Measurements from ENCODE around the gene GOLGA5. TPM values are rescaled to one million over a fixed set of nuclear protein-coding genes. Genes with fewer than 3 reads are reported as not detected.
A peak's percentile ranks its signal among the peaks of the same experiment; 100 is the strongest.
"Not testable (repeated sequence)": the region's sequence is repeated elsewhere in the genome, so short reads cannot be mapped to it uniquely, and the experiment has no call there.

The GOLGA5 gene
- polyA plus RNA-seq, 4 donors: 21.9 to 53.9 (median 36.0) TPM

GRCh38 chr14:92768236-92768635, 25.9 kb upstream of the GOLGA5 start:
- 4 to 17% (median 12%) methylated on average over 1 of the region's 1 CpG for WGBS, 3 donors
- DNase-seq: peak; percentile 90 to 93
- not testable (repeated sequence) for H3K4me3 ChIP-seq (ENCODE audit: low read depth in 1 of 3, low read length in 3 of 3); H3K36me3 ChIP-seq (ENCODE audit: control insufficient read depth in 3 of 3, insufficient read depth in 2 of 3, low read depth in 1 of 3, low read length in 3 of 3); H3K9me3 ChIP-seq (ENCODE audit: control insufficient read depth in 2 of 2, insufficient read depth in 1 of 2, low read depth in 1 of 2, low read length in 1 of 2); H3K27me3 ChIP-seq (ENCODE audit: control insufficient read depth in 3 of 3, insufficient read depth in 3 of 3, low read length in 3 of 3)
- peaks cover 0 to 25% (median 3%) of the 10 kb centered on the region in 3 donors for H3K4me1 ChIP-seq (ENCODE audit: control insufficient read depth in 3 of 3, insufficient read depth in 2 of 3, low read depth in 1 of 3, low read length in 2 of 3)
- H3K27ac ChIP-seq (ENCODE audit: low read depth in 1 of 3, low read length in 2 of 3): peak overlapping the region; percentile 37 to 92 (median 84)
- FAIRE-seq: peak; percentile 75

- 82 to 95% (median 85%) methylated on average over 5 of the region's 5 CpGs for WGBS, 3 donors
- Histone ChIP-seq H3K36me3 (ENCODE audit: control insufficient read depth in 3 of 3, insufficient read depth in 2 of 3, low read depth in 1 of 3, low read length in 3 of 3) (no peaks in the 10 kb centered on the region), H3K9me3 (ENCODE audit: control insufficient read depth in 2 of 2, insufficient read depth in 1 of 2, low read depth in 1 of 2, low read length in 1 of 2) (no peaks in the 10 kb centered on the region), H3K4me3 (ENCODE audit: low read depth in 1 of 3, low read length in 3 of 3) (no peak overlapping the region), H3K27me3 (ENCODE audit: control insufficient read depth in 3 of 3, insufficient read depth in 3 of 3, low read length in 3 of 3) (no peaks in the 10 kb centered on the region), H3K27ac (ENCODE audit: low read depth in 1 of 3, low read length in 2 of 3) (peak overlapping the region; percentile 37 to 84 (median 82)), H3K4me1 (ENCODE audit: control insufficient read depth in 3 of 3, insufficient read depth in 2 of 3, low read depth in 1 of 3, low read length in 2 of 3) (peaks cover 0 to 25% (median 3%) of the 10 kb centered on the region in 3 donors)
- FAIRE-seq (no peak), DNase-seq (no peak)
Observed at GRCh38 chr14:92768795-92769194, 25.3 kb upstream of the GOLGA5 start.

GRCh38 chr14:92770484-92770883, 23.6 kb upstream of the GOLGA5 start:
- H3K36me3 ChIP-seq (ENCODE audit: control insufficient read depth in 3 of 3, insufficient read depth in 2 of 3, low read depth in 1 of 3, low read length in 3 of 3): no peaks in the 10 kb centered on the region
- peak overlapping the region in 1 of 3 donors; percentile 64 for H3K27ac ChIP-seq (ENCODE audit: low read depth in 1 of 3, low read length in 2 of 3)
- FAIRE-seq (no peak), DNase-seq (no peak)
- no peaks in the 10 kb centered on the region for H3K9me3 ChIP-seq (ENCODE audit: control insufficient read depth in 2 of 2, insufficient read depth in 1 of 2, low read depth in 1 of 2, low read length in 1 of 2)
- WGBS, 3 donors: 64 to 88% (median 73%) methylated on average over 2 of the region's 2 CpGs
- H3K4me1 ChIP-seq (ENCODE audit: control insufficient read depth in 3 of 3, insufficient read depth in 2 of 3, low read depth in 1 of 3, low read length in 2 of 3): peaks cover 0 to 34% (median 3%) of the 10 kb centered on the region in 3 donors
- H3K27me3 ChIP-seq (ENCODE audit: control insufficient read depth in 3 of 3, insufficient read depth in 3 of 3, low read length in 3 of 3): no peaks in the 10 kb centered on the region
- no peak overlapping the region for H3K4me3 ChIP-seq (ENCODE audit: low read depth in 1 of 3, low read length in 3 of 3)

- Histone ChIP-seq H3K4me1 (ENCODE audit: control insufficient read depth in 3 of 3, insufficient read depth in 2 of 3, low read depth in 1 of 3, low read length in 2 of 3) (peaks cover 0 to 26% (median 0%) of the 10 kb centered on the region in 3 donors), H3K9me3 (ENCODE audit: control insufficient read depth in 2 of 2, insufficient read depth in 1 of 2, low read depth in 1 of 2, low read length in 1 of 2) (no peaks in the 10 kb centered on the region), H3K27me3 (ENCODE audit: control insufficient read depth in 3 of 3, insufficient read depth in 3 of 3, low read length in 3 of 3) (no peaks in the 10 kb centered on the region), H3K4me3 (ENCODE audit: low read depth in 1 of 3, low read length in 3 of 3) (no peak overlapping the region), H3K27ac (ENCODE audit: low read depth in 1 of 3, low read length in 2 of 3) (peak overlapping the region in 2 of 3 donors; percentile 39 to 94), H3K36me3 (ENCODE audit: control insufficient read depth in 3 of 3, insufficient read depth in 2 of 3, low read depth in 1 of 3, low read length in 3 of 3) (no peaks in the 10 kb centered on the region)
- 85 to 90% (median 89%) methylated on average over 8 of the region's 8 CpGs for WGBS, 3 donors
- FAIRE-seq (no peak), DNase-seq (no peak)
Observed at GRCh38 chr14:92774572-92774971, 19.5 kb upstream of the GOLGA5 start.

GRCh38 chr14:92775292-92775691, 18.8 kb upstream of the GOLGA5 start:
- DNase-seq: peak; percentile 79 to 85
- H3K4me3 ChIP-seq (ENCODE audit: low read depth in 1 of 3, low read length in 3 of 3); H3K27me3 ChIP-seq (ENCODE audit: control insufficient read depth in 3 of 3, insufficient read depth in 3 of 3, low read length in 3 of 3); H3K36me3 ChIP-seq (ENCODE audit: control insufficient read depth in 3 of 3, insufficient read depth in 2 of 3, low read depth in 1 of 3, low read length in 3 of 3); H3K9me3 ChIP-seq (ENCODE audit: control insufficient read depth in 2 of 2, insufficient read depth in 1 of 2, low read depth in 1 of 2, low read length in 1 of 2); FAIRE-seq: not testable (repeated sequence)
- Histone ChIP-seq H3K27ac (ENCODE audit: low read depth in 1 of 3, low read length in 2 of 3) (peak overlapping the region in 2 of 3 donors; percentile 39 to 94), H3K4me1 (ENCODE audit: control insufficient read depth in 3 of 3, insufficient read depth in 2 of 3, low read depth in 1 of 3, low read length in 2 of 3) (peaks cover 0 to 25% (median 0%) of the 10 kb centered on the region in 3 donors)
- 0 to 9% (median 5%) methylated on average over 2 of the region's 2 CpGs for WGBS, 3 donors

- WGBS, 3 donors: 81 to 100% (median 91%) methylated on average over 2 of the region's 3 CpGs
- not testable (repeated sequence) for FAIRE-seq; H3K27me3 ChIP-seq (ENCODE audit: control insufficient read depth in 3 of 3, insufficient read depth in 3 of 3, low read length in 3 of 3); H3K27ac ChIP-seq (ENCODE audit: low read depth in 1 of 3, low read length in 2 of 3); H3K9me3 ChIP-seq (ENCODE audit: control insufficient read depth in 2 of 2, insufficient read depth in 1 of 2, low read depth in 1 of 2, low read length in 1 of 2); H3K4me3 ChIP-seq (ENCODE audit: low read depth in 1 of 3, low read length in 3 of 3); H3K36me3 ChIP-seq (ENCODE audit: control insufficient read depth in 3 of 3, insufficient read depth in 2 of 3, low read depth in 1 of 3, low read length in 3 of 3)
- H3K4me1 ChIP-seq (ENCODE audit: control insufficient read depth in 3 of 3, insufficient read depth in 2 of 3, low read depth in 1 of 3, low read length in 2 of 3): peaks cover 0 to 21% (median 0%) of the 10 kb centered on the region in 3 donors
- peak in 1 of 2 donors; percentile 20 for DNase-seq
Observed at GRCh38 chr14:92778868-92779565, 15.1 kb upstream of the GOLGA5 start.

- FAIRE-seq (no peak), DNase-seq (no peak)
- H3K9me3 ChIP-seq (ENCODE audit: control insufficient read depth in 2 of 2, insufficient read depth in 1 of 2, low read depth in 1 of 2, low read length in 1 of 2): no peaks in the 10 kb centered on the region
- no peak overlapping the region for H3K27ac ChIP-seq (ENCODE audit: low read depth in 1 of 3, low read length in 2 of 3)
- WGBS, 3 donors: 74 to 81% (median 81%) methylated on average over 7 of the region's 7 CpGs
- H3K4me1 ChIP-seq (ENCODE audit: control insufficient read depth in 3 of 3, insufficient read depth in 2 of 3, low read depth in 1 of 3, low read length in 2 of 3): peaks cover 0 to 22% (median 0%) of the 10 kb centered on the region in 3 donors
- H3K36me3 ChIP-seq (ENCODE audit: control insufficient read depth in 3 of 3, insufficient read depth in 2 of 3, low read depth in 1 of 3, low read length in 3 of 3): no peaks in the 10 kb centered on the region
- H3K4me3 ChIP-seq (ENCODE audit: low read depth in 1 of 3, low read length in 3 of 3): no peak overlapping the region
- H3K27me3 ChIP-seq (ENCODE audit: control insufficient read depth in 3 of 3, insufficient read depth in 3 of 3, low read length in 3 of 3): no peaks in the 10 kb centered on the region
Observed at GRCh38 chr14:92780444-92781232, 13.5 kb upstream of the GOLGA5 start.

- FAIRE-seq (no peak), DNase-seq (no peak)
- H3K9me3 ChIP-seq (ENCODE audit: control insufficient read depth in 2 of 2, insufficient read depth in 1 of 2, low read depth in 1 of 2, low read length in 1 of 2): peaks cover 0 to 3% of the 10 kb centered on the region in 2 donors
- H3K36me3 ChIP-seq (ENCODE audit: control insufficient read depth in 3 of 3, insufficient read depth in 2 of 3, low read depth in 1 of 3, low read length in 3 of 3): no peaks in the 10 kb centered on the region
- H3K27ac ChIP-seq (ENCODE audit: low read depth in 1 of 3, low read length in 2 of 3): no peak overlapping the region
- no peaks in the 10 kb centered on the region for H3K27me3 ChIP-seq (ENCODE audit: control insufficient read depth in 3 of 3, insufficient read depth in 3 of 3, low read length in 3 of 3)
- 83 to 92% (median 89%) methylated on average over 3 of the region's 3 CpGs for WGBS, 3 donors
- H3K4me3 ChIP-seq (ENCODE audit: low read depth in 1 of 3, low read length in 3 of 3): no peak overlapping the region
- H3K4me1 ChIP-seq (ENCODE audit: control insufficient read depth in 3 of 3, insufficient read depth in 2 of 3, low read depth in 1 of 3, low read length in 2 of 3): peaks cover 1 to 21% (median 2%) of the 10 kb centered on the region in 3 donors
Observed at GRCh38 chr14:92781350-92781749, 12.8 kb upstream of the GOLGA5 start.

Data from small intestine (tissue), 7 donors.